Uterus (tissue), 2 donors: ENCODE results near the gene ENO2.

Experiments
- POLR2A ChIP-seq, 2 donors: fragments of 450-650 bp; IDR thresholded peaks; one replicate each; pipeline ENCODE4 v1.6.1; 2016; ENCODE audit warnings: antibody characterized with exemption in 2 of 2, mild to moderate bottlenecking in 1 of 2, moderate library complexity in 1 of 2
- TF ChIP-seq, protein P1 (sequence below), 4 experiments: fragments of 200-600 bp in 2 of 4; fragments of 450-650 bp in 2 of 4; sonication (generic) in 2 of 4; IDR thresholded peaks; one replicate each; pipeline ENCODE4 v1.5.1; 2016 to 2019; ENCODE audit warnings: antibody characterized with exemption in 4 of 4, mild to moderate bottlenecking in 2 of 4, moderate library complexity in 1 of 4

DNA sequence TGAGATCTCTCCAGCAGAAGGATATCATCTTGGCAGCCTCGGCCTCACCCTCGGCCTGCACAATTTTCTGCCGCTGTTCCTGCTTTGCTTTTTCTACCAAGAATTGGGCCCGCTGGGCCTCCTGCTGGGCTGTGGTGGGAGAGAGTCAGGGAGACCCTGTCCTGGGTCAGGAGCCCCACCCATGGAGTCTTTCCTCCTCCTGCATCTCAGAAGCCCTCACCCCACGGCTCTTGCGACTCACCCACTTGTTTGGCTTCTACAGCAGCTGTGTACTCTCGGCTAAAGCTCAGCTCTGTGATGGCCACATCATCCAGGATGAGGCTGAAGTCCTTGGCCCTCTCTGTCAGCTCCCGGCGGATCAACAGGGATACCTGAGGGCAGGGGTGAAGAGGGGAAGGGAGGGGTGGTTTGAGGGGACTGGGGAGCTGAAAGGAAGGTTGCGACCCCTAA, 53.3 kb downstream of the ENO2 start:
- TF ChIP-seq, protein P1, sequence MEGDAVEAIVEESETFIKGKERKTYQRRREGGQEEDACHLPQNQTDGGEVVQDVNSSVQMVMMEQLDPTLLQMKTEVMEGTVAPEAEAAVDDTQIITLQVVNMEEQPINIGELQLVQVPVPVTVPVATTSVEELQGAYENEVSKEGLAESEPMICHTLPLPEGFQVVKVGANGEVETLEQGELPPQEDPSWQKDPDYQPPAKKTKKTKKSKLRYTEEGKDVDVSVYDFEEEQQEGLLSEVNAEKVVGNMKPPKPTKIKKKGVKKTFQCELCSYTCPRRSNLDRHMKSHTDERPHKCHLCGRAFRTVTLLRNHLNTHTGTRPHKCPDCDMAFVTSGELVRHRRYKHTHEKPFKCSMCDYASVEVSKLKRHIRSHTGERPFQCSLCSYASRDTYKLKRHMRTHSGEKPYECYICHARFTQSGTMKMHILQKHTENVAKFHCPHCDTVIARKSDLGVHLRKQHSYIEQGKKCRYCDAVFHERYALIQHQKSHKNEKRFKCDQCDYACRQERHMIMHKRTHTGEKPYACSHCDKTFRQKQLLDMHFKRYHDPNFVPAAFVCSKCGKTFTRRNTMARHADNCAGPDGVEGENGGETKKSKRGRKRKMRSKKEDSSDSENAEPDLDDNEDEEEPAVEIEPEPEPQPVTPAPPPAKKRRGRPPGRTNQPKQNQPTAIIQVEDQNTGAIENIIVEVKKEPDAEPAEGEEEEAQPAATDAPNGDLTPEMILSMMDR (IDR thresholded peaks at IDR 0.05) = no peak
- no peak for TF ChIP-seq POLR2A (IDR thresholded peaks at IDR 0.05)
